OCI-LY7 (cell line): ENCODE data around the gene SRPRA. TPM values are rescaled to one million over a fixed set of nuclear protein-coding genes. Genes with fewer than 3 reads are reported as not detected.
A peak's percentile ranks its signal among the peaks of the same experiment; 100 is the strongest.

ENCODE experiments used
- BruUV-seq: library from RNA; stranded (reverse); fragments of 400-500 nt; replicated peaks from 2 replicates; lab custom pipeline; 2021; lab: Mats Ljungman, UMichigan
- CTCF ChIA-PET: fragments of 300-600 bp; sonication (Branson Sonifier 250); formaldehyde crosslinking; loops from one replicate; lab custom pipeline; 2022; ENCODE audit warnings: antibody characterized with exemption; ENCODE audit not compliant: unreplicated experiment; lab: Charles Lee
- POLR2A ChIA-PET: fragments of 300-600 bp; sonication (Branson Sonifier 250); formaldehyde crosslinking; loops from one replicate; lab custom pipeline; 2022; ENCODE audit warnings: antibody characterized with exemption; lab: Charles Lee
- DNase-seq: peaks from one replicate; pipeline ENCODE4 v3.0.0-alpha.2; 2015; ENCODE audit warnings: low spot score
- H2AFZ ChIP-seq: fragments of 200-600 bp; sonication (generic), shearing (Covaris generic); 2 replicates; pipeline ENCODE4 v1.6.1; 2014; ENCODE audit warnings: mild to moderate bottlenecking, antibody characterized with exemption, low read length, moderate library complexity
- H3K27ac ChIP-seq: fragments of 200-600 bp; sonication (generic); 2 replicates; pipeline ENCODE4 v1.5.1; 2014; ENCODE audit warnings: mixed run types, low read depth, mild to moderate bottlenecking, moderate library complexity, low read length, inconsistent platforms; ENCODE audit not compliant: poor library complexity, severe bottlenecking
- H3K36me3 ChIP-seq: fragments of 200-600 bp; sonication (generic); 2 replicates; pipeline ENCODE4 v1.6.1; 2014; ENCODE audit warnings: mild to moderate bottlenecking, antibody characterized with exemption, low read length, moderate library complexity, mixed read lengths; ENCODE audit not compliant: insufficient read depth
- H3K4me1 ChIP-seq: fragments of 200-600 bp; sonication (generic); 2 replicates; pipeline ENCODE4 v1.5.1; 2014; ENCODE audit warnings: mild to moderate bottlenecking, low read length; ENCODE audit not compliant: insufficient read depth, poor library complexity, severe bottlenecking
- H3K4me2 ChIP-seq: fragments of 200-600 bp; sonication (generic); 2 replicates; pipeline ENCODE4 v1.6.1; 2014; ENCODE audit warnings: mild to moderate bottlenecking, low read length
- H3K4me3 ChIP-seq: fragments of 200-600 bp; sonication (generic); 2 replicates; pipeline ENCODE4 v1.5.1; 2014; ENCODE audit warnings: mild to moderate bottlenecking, low read depth, low read length; ENCODE audit not compliant: poor library complexity, severe bottlenecking
- H3K79me2 ChIP-seq: fragments of 200-600 bp; sonication (generic); 2 replicates; pipeline ENCODE4 v1.6.1; 2016; ENCODE audit warnings: low read depth, mild to moderate bottlenecking, low read length, moderate library complexity, mixed read lengths; ENCODE audit not compliant: insufficient read depth
- H3K9me2 ChIP-seq: fragments of 200-600 bp; sonication (generic); 2 replicates; pipeline ENCODE4 v1.6.1; 2016; ENCODE audit warnings: mild to moderate bottlenecking, low read length, mixed read lengths; ENCODE audit not compliant: insufficient read depth
- H3K9me3 ChIP-seq: fragments of 200-600 bp; sonication (generic); 2 replicates; pipeline ENCODE4 v1.6.1; 2014; ENCODE audit warnings: mild to moderate bottlenecking, mixed run types, low read length, mixed read lengths
- H4K20me1 ChIP-seq: fragments of 200-600 bp; sonication (generic); 2 replicates; pipeline ENCODE4 v1.6.1; 2014; ENCODE audit warnings: mild to moderate bottlenecking, antibody characterized with exemption, low read length, moderate library complexity, mixed read lengths; ENCODE audit not compliant: insufficient read depth
- CTCF ChIP-seq: fragments of 200-600 bp; sonication (generic); conservative IDR thresholded peaks from 2 replicates; pipeline ENCODE4 v1.5.1; 2014; ENCODE audit warnings: mild to moderate bottlenecking, antibody characterized with exemption, low read length, moderate library complexity, mixed read lengths
- EZH2phosphoT487 ChIP-seq: fragments of 200-600 bp; sonication (generic); IDR thresholded peaks from 2 replicates; pipeline ENCODE4 v1.6.1; 2018; ENCODE audit warnings: low read depth, borderline replicate concordance, mild to moderate bottlenecking, mixed run types, antibody characterized with exemption, low read length, moderate library complexity, mixed read lengths
- intact Hi-C: fragments of 100-400 bp; cut with micrococcal nuclease; formaldehyde crosslinking; loops from one replicate; pipeline ENCODE4 v1.10.0; 2022; ENCODE audit not compliant: unreplicated experiment
- total RNA-seq, 2 experiments: library from RNA; depleted of rRNA in 1 of 2; stranded (reverse); fragments of >200 nt in 1 of 2; shearing (Covaris generic) in 1 of 2; gene quantifications; 2 replicates each; pipeline ENCODE4 v1.2.3, GENCODE V29; 2014 to 2022

Gene SRPRA
- total RNA-seq, 2 experiments from 2014 or later: 62.9 to 100 TPM

- Histone ChIP-seq H3K4me3 (peak within 1 kb of the TSS; percentile 72), H3K79me2 (no peaks in the 10 kb centered on the region), H2AFZ (peak within 1 kb of the TSS; percentile 90), H3K36me3 (peaks cover 8% of the 10 kb centered on the region; the same call in 1 of the 2 replicates), H3K27ac (peak within 1 kb of the TSS; percentile 47), H3K4me1 (peaks cover 34% of the 10 kb centered on the region), H3K4me2 (peak within 1 kb of the TSS; percentile 91), H4K20me1 (no peaks in the 10 kb centered on the region), H3K9me2 (no peaks in the 10 kb centered on the region), H3K9me3 (no peaks in the 10 kb centered on the region)
- ChIA-PET POLR2A (interaction anchor here (0.7 to 1.7 kb wide), 5 partner anchors 11 to 185 kb away, joined by 3 to 7 read pairs (median 5); partner anchors contain the start of genes FOXRED1 and SRPRA), CTCF (interaction anchor here (0.6 kb wide), 1 partner anchor 307 kb away, joined by 3 read pairs; no protein-coding TSS in a partner anchor)
- TF ChIP-seq EZH2phosphoT487 (no peak), CTCF (no peak)
- DNase-seq: peak; percentile 72
- intact Hi-C loops: loop anchor here (1.0 kb wide), 1 partner anchor 14 kb away; the partner anchor contains the start of gene FOXRED1
- TSS peak; percentile 48 for BruUV-seq
These were observed 14.3 kb upstream of the SRPRA start, which contains the start of gene TIRAP for GRCh38 chr11:126282736-126283591. Gene TIRAP (plus strand): TSS chr11:126283093. CDS start chr11:126290895, 7,802 bp downstream.

- POLR2A ChIA-PET: interaction anchor here (1.7 kb wide), 1 partner anchor 13 kb away, joined by 7 read pairs; the partner anchor contains the start of genes FOXRED1 and SRPRA
- H3K4me2 ChIP-seq: peak overlapping the region; percentile 91
- H3K9me3 ChIP-seq: no peaks in the 10 kb centered on the region
- intact Hi-C loops: no loop called here
- H3K9me2 ChIP-seq: no peaks in the 10 kb centered on the region
- H3K4me3 ChIP-seq: peak overlapping the region; percentile 72
- no peak for TF ChIP-seq CTCF
- no peak for TF ChIP-seq EZH2phosphoT487
- peak overlapping the region; percentile 90 for H2AFZ ChIP-seq
- H4K20me1 ChIP-seq: no peaks in the 10 kb centered on the region
- no TSS peak for BruUV-seq
- DNase-seq: peak; percentile 35
- no peak overlapping the region for H3K27ac ChIP-seq
- CTCF ChIA-PET: no interaction called here
- no peaks in the 10 kb centered on the region for H3K79me2 ChIP-seq
- H3K36me3 ChIP-seq: peaks cover 13% of the 10 kb centered on the region; the same call in 1 of the 2 replicates
- peaks cover 34% of the 10 kb centered on the region for H3K4me1 ChIP-seq
These were observed 13.7 kb upstream of the SRPRA start for GRCh38 chr11:126282361-126282735.
